ENCODE data around the gene POM121L2.

The POM121L2 gene

GRCh38 chr6:27303613-27304272, 8.3 kb downstream of the POM121L2 start:
- TF ChIP-seq CTCF (IDR thresholded peaks at IDR 0.05), result no peak

GRCh38 chr6:27297857-27298730, 14.0 kb downstream of the POM121L2 start:
- no peak for TF ChIP-seq CTCF (IDR thresholded peaks at IDR 0.05)

GRCh38 chr6:27297484-27297856, 14.6 kb downstream of the POM121L2 start:
- no peak for TF ChIP-seq CTCF (IDR thresholded peaks at IDR 0.05)

- no peak for TF ChIP-seq CTCF (IDR thresholded peaks at IDR 0.05)
These were observed 15.8 kb downstream of the POM121L2 start for GRCh38 chr6:27296106-27296783.

- TF ChIP-seq CTCF (IDR thresholded peaks at IDR 0.05), result no peak
These were observed 16.6 kb downstream of the POM121L2 start for GRCh38 chr6:27295301-27296079.

GRCh38 chr6:27294409-27294808, 17.7 kb downstream of the POM121L2 start:
- no peak for TF ChIP-seq CTCF (IDR thresholded peaks at IDR 0.05)
